ENCODE measurements around the gene SNX15.
"Not testable (repeated sequence)": the region's sequence is repeated elsewhere in the genome, so short reads cannot be mapped to it uniquely, and the experiment has no call there.

Gene SNX15, protein sequence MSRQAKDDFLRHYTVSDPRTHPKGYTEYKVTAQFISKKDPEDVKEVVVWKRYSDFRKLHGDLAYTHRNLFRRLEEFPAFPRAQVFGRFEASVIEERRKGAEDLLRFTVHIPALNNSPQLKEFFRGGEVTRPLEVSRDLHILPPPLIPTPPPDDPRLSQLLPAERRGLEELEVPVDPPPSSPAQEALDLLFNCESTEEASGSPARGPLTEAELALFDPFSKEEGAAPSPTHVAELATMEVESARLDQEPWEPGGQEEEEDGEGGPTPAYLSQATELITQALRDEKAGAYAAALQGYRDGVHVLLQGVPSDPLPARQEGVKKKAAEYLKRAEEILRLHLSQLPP

DNA sequence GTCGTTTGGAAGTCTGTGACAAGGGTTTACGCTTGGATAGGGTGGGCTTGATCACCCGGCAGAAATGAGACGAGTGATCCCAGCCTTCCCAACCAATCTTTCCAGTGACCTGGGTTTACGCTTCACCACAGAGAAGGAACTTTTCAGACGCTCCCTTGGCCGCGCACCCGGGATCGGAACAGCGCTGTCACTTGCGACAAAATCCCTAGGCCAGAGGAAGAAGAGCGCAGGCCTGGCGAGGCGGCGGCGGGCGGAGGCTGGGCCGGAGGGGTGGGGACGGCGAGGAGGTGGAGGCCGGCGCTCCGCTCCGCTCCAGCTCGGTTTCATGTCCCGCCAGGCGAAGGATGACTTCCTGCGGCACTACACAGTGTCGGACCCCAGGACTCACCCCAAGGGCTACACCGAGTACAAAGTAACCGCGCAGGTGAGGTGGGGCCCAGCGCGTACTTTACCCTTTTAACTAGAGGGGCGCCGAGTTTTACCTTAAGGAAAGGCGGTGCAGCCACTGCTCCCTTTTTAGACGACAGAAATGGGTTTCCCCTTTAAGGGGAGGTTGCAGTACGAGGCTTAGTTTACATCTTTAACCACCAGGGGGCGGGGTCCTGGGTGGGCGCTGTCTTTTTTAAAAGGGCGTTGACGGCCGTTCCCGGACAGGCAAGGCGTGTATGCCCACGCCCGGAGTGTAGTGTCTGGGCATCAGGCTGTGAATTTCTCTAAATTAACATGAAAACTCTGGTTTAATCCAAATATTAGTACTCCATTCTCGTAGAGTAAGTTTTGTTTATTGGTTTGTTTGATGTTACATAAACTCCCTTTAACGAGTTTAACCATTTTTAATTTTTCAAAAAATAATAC is at the start of gene SNX15:
Gene SNX15 (plus strand): TSS at position 227 of the 855 bp plus-strand sequence. CDS start 99 bp downstream, at position 326.
- DNase-seq: peak; percentile 93

DNA sequence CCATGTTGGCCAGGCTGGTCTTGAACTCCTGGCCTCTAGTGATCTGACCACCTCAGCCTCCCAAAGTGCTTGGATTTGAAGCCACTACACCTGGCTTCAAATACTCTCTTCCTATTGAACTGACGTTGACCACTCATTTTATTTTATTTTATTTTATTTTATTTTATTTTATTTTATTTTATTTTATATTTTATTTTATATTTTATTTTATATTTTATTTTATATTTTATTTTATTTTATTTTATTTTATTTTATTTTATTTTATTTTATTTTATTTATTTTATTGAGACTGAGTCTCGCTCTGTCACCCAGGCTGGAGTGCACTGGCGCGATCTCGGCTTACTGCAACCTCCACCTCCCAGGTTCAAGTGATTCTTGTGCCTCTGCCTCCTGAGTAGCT is 43.9 kb upstream of the SNX15 start:
- DNase-seq: not testable (repeated sequence)

DNA sequence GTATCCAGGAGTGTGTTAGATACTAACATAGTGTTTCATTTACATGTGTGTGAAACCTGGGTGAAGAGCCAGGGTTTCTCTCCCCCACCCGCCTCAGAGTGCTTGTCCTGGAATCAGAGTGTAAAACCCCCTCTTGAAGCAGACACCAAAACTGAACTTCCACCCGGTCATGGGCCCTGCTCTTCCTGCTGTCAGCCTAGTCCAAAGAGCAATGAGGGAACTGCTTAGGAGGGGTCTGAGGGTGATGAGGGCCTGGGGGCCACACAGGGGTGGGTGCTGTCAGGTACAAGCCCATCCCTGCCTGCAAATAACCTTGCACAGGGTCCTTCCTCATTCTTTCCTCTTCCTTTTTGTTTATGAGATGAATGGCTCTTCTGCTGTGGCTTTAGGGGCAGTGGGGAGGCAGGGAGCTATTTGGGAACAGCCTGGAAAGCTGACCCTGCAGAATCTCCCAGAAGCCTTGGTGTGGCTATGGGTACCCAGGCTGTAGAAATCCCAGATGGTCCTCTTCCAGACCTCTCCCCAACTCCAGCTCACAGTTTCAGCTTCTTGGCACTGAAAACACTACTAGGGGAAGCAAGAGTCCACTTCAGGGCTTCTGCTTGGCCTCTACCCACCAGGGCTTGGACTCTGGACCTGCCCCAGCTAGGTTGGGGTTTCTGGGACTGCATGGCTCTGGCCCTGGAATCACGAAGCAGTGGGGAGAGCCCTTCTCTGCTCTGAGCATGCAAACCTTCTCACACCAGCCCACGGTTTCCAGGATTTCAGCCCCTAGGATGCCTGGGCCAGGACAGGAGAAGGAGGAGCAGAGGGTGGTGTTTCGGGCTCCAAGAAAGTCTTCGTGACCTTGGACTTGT is 39.0 kb upstream of the SNX15 start:
- no peak for DNase-seq

DNA sequence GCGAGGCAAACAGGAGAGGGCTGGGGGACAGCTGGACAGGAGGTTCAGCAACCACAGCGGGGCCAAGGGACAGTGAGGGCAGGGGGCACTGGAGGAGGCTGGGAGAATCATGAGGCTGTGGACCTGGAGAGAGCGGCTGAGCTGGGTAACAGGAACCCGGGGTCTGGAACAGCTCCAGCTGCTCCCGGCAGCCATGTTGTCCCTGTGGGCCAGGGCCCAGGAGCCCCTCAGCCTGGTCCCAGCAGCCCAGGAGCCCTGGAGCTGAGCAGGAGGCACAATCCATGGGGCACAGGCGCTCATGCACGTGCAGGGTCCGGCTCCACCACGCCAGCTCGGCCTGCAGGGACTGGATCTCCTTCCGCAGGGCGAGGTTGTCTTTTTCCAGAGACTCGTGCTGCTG is 37.8 kb upstream of the SNX15 start:
- no peak for DNase-seq

DNA sequence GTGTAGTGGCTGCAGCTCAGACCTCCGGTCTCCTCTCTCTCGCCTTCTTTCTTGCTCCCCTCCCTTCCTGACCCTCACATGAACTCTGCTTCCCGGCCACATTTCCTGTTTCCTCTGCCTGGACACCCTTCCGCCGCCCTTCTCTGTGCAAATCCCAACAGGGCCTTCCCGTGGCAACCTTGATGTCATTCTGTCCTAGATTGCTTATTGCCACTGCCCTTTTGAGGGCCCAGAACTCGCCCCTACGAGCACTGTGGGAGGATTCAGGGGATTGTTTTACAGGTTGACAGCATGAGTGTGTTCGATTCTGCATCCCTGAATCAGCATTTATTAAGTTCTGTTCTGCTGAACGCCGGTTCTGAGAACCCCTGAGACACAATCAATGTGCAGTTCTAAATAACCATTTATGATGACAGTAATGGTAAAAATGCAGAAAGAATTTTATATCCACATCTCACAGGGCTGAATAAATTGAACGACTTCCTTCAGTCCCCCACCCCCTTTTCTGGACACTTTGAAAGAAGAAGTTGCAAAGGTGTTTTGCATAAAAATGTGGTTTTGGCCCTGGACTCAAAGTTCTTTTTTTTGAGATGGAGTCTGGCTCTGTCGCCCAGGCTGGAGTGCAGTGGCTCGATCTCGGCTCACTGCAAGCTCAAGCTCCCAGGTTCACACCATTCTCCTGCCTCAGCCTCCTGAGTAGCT is 36.9 kb upstream of the SNX15 start:
- DNase-seq: no peak

DNA sequence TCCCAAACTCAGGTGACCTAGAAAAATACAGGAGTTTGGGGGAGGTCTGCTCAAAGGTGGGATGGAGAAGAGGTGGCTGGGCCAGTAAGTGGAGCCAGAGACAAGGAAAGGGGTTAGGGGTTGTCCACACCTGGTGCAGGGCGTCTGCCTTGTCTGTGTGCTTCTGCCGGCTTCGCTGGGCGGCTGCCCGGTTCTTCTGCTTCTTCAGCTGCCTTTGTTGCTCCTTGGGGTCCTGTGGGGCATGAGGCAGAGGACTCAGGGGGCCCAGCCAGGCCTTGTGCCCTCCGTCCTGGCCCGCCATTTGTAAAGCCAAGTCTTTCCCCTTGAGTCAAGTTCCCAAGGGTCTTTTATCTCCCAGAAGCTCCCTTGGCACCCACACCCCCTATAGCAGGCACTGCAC is 32.9 kb upstream of the SNX15 start:
- no peak for DNase-seq

DNA sequence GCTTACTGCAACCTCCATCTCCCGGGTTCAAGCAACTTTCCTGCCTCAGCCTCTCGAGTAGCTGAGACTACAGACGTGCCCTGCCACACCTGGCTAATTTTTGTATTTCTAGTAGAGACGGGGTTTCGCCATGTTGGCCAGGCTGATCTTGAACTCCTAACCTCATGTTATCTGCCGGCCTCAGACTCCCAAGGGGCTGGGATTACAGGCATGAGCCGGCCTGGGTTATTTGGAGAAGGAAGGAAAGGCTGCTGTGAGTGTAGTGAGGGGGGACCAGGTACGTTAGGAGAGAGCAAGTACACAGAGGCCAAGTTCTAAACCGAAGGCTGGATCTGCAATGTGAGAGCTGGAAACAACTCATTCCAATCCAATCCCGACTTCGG is 30.9 kb upstream of the SNX15 start:
- no peak for DNase-seq

DNA sequence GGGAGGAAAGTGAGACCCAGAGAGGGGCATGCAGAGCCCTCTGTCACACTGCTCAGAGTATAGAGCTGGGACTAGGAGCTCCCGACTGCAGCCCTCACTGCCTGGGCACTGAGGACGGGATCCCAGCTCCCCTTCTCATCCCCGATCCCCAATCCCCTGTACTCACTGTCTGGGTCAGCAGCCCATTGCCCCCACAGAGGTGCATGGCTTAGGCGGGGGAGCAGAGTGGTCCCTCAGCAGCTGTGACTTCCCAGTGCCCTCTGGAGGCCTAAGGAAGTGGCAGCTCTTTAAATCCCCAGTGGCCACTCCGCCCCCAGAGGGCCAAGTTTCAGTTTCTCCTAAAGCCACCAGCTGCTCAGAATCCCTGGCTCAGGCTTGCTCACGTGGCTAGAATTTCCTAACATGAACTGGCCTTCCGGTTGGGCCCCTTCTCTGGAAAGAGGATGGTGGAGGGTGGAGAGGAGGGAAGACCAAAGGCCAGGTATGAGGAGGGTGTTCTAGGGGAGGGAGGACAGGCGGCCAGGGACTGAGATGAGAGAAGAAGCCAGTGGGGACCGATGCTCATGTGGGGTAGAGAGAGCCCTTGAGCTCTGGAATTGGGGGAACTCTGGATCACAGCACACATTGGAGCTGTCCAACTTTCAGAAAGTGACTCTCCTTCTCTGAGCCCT is 30.4 kb upstream of the SNX15 start, which contains the start of gene BATF2:
Gene BATF2 (minus strand): TSS at position 262 of the 671 bp plus-strand sequence. CDS start 57 bp downstream, at position 205.
- no peak for DNase-seq

DNA sequence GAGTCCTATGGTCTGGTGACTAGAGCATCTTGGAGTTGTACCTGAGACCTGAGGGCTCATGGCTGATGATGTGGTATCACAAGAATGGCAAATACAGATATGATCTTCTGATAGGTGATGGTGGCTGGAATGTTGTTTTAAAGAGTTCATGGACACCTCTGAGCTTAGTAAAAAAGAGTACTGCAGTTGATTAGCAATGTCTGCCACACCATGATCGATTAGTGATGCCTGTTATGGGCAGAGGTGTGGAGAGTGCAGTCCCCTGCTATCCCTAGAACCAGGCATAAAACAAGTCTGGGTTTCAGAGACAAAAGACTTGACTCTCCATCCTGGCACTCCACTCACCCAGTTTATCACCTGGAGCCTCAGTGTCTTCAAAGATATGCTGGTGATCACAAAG is 29.1 kb upstream of the SNX15 start:
- no peak for DNase-seq

DNA sequence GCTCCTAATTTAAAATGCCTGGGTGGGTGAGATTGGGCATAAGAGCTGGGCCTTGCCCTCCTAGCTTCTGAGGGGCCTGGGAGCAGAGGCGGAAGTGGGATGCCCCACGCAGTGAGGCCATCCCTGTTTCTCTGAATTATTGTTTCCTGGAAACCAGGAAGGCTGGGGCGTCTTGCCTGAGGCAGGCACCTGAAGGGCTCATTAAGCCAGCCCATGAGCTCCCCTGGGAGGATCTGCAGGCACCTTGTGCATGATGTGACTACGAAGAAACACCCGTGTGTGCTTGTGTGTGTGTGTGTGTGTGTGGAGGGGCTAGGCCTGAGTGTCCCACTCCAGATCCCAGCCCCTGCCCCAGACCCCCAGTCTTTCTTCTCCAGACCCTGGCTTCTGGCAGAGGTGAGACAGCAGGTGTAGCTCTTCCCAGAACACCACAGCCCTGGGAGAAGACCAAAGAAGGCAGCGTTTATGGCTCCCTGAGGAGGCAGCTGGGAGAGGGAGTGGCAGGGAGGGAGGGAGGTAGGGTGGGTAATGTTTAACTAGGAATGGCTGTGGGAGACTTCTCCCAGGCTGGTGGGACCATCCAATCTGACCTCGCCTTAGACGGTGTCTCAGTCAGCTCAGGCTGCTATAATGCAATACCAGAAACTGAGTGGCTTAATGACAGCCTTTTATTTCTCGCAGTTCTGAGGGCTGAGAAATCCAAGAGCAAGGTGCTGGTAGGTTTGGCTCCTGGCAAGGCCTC is 28.4 kb upstream of the SNX15 start:
- DNase-seq: no peak

DNA sequence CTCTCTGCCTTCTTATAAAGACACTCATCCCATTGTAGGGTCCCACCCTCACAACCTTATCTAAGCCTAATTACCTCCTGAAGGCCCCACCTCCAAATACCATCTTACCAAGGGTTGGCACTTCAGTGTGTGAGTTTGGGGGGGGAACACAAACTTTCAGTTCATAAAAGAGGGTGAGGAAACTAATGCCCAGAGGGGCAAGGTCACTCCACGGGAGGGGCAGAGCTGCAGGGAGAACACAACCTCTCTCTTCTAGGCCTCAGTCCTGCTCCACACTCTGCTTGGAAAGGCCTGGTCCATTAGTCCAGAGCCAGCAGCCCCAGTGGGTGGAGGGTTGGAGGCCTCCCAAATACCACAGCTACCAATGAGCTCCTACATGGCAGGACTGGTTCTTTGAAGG is 27.8 kb upstream of the SNX15 start:
- no peak for DNase-seq

DNA sequence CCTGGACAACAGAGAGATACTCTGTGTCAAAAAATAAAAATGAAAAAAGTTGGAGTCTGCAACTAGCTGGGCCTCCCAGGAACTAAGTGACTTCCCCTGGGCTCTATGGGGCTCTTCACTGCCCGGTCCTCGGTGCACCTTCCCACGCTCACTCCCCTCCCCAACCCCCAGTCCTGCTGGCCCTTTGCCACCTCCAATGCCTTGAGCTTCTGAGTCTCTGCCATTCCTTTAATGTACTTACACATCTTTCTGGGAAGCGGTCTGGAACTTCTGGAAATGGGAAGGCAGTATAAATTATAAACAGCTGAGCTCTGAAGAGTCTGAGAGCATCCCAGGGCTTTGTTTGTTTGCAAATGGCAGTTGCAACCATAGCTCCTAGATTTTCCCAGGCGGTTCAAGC is 24.5 kb upstream of the SNX15 start:
- DNase-seq: no peak

DNA sequence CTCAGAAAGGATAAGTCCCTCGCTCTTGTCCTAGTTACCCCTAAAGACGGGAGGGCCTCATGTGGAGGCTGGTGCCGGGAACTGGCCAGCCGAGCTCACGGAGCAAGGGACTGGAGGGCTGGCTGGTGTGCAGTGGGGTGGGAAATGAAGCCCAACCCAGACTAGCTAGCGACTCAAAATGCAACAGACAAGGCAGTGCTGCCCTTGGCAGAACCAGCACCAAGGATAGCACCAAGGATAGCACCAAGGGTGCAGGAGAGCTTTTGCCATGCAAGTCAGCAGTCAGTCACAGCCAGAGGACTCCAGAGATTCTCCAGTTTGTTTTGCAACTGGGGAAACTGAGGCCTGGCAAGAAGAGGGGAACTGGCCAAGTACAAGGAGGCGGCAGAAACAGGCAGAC is 24.0 kb upstream of the SNX15 start:
- no peak for DNase-seq

DNA sequence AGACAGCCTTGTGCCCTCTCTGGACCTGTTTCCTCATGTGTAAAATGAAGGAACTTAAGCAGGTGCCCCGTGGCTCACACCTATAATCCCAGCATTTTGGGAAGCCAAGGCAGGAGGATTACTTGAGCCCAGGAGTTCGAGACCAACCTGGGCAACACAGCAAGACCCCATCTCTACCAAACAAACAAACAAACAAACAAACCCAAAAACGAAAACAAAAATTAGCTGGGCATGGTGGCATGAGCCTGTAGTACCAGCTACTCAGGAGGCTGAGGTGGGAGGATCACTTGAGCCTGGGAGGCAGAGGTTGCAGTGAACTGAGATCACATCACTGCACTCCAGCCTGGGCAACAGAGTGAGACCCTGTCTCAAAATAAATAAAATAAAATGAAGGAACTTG is 23.3 kb upstream of the SNX15 start:
- not testable (repeated sequence) for DNase-seq

DNA sequence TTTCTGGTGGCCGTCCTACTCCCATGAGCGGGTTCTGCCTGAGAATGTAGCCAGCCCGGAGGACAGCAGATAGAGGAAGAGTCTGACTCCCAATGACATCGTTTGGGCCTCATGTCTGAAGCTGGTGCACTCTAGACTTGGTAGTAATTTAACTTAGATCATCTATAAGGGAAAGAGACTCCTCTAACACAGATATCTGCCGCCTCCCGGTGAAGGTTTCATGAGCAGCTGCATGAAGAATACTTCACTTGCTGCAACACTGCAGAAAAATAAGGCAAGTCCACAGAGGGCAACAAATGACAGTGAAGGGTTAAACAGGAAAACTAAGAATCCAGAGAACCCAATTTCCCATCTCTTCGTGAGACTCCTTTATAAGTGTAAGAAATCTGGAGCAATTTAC is 19.2 kb upstream of the SNX15 start:
- DNase-seq: no peak

DNA sequence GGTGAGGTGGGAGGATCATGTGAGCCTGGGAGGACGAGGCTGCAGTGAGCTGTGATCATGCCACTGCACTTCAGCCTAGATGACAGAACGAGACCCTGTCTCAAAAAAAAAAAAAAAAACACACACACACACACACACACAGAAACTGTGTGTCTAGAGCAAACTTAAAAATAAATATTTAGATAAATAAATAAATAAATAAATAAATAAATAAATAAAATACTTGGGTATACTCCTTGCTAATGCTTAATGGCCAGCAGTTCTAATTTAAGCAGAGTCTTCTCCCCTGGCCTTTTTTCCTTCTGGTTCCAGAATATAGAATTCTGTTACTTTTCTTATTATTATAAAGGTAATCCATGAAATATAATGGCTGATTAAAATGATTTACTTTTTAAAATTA is 18.4 kb upstream of the SNX15 start:
- no peak for DNase-seq

DNA sequence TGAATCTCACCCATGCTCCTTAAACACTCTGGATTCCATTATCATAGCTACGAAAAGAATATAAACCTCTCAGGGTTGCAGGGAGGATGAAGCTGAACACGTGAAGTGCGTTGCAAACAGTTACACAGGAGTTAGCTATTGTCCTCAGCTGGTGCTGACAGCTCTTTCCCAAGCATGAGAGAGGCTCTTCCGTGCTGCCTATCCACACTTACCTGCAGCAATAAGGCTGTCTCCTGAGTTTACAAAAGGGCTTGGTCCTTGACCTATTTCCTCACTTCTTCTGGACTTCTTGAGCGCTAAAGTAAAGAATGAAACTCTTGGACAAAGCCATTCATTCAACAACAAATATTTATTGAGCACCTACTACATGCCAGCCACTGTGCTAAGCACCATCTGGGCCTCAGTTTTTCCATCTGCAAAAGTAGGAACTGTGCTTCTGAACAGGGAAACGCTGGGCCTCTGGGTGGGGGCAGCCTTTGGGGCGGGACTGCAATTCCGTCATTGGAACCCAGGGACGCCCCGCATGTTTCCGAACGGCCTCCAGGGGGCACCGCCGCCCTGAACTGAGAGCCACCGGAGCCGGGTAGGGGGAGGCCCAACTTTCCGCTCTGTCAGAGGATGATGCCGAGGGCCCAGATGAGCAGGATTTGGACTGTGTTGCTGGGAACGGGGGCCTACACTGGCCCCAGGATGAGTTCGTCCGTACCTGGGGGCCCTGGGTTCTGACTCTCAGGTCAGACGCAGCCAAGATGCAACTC is 13.9 kb upstream of the SNX15 start:
- DNase-seq: peak; percentile 73

DNA sequence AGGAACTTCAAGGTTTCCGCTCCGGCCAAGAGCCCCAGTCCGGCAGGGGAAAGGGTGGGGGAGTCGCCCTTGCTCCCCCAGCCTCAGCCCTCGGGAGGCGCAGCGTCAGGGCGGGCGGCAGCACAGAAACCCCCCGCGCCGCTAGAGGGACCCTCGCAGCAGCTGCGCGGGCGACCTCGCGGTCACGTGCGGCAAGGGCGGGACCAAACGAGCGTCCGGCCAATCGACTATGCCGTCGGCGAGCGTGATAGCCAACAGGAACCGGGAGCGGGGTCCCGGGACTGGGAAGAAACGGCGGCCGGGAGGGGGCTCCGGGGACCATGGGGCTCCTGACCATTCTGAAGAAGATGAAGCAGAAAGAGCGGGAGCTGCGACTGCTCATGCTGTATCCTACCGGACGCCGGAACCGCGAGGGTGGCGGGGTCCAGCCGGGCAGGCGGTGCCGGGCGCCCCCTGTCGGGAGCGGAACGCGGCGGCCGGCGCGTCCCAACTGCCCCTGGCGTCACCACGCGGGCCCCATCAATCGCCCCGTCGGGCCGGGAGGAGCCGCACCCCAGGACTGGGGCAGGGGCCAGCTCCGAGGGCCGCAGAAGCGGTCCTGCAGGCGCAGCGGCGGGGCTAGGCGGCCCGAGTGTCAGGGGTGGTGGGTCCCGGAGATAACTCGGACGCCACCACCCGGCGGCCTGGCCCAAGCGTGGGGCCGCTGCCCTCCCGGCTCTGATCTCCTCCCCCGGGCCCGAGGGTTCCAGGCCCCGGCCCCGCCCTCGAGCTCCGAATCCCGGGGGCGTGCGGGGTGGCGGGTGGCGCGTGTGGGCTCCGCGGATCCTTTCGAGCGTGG is 13.1 kb upstream of the SNX15 start, which contains the start of gene ARL2:
Gene ARL2 (plus strand): TSS at position 273 of the 838 bp plus-strand sequence. CDS start 48 bp downstream, at position 321.
- peak; percentile 91 for DNase-seq

DNA sequence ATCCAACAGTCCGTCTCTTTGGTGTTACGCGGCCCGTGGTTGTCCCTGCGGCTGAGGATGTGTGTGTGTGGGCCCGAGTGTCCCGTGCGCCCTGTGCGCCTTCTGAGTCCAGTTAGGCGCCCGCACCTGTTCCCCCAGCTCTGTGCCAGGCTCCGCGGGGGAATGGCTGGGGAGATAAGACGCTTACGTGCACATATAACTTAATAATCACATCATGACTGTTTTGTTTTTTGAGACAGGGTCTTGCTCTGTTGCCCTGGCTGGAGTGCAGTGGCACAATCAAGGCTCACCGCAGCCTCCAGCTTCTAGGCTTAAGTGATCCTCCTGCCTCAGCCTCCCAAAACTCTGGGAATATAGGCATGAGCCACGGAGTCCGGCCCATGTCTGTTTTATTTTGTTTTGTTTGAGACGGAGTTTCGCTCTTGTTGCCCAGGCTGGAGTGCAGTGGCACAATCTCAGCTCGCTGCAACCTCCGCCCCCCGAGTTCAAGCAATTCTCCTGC is 12.5 kb upstream of the SNX15 start:
- no peak for DNase-seq
